Vagina (tissue), 2 donors: ENCODE results near the gene SEMG1. TPM values are rescaled to one million over a fixed set of nuclear protein-coding genes. Genes with fewer than 3 reads are reported as not detected.

ENCODE experiments used
- DNase-seq, 2 donors: peaks; one replicate each; pipeline ENCODE4 v3.0.0-alpha.2; 2017; ENCODE audit errors: extremely low spot score in 2 of 2
- H3K27ac ChIP-seq: fragments of 200-600 bp; sonication (generic); one replicate; pipeline ENCODE4 v1.5.1; 2019
- H3K27me3 ChIP-seq: fragments of 200-600 bp; sonication (generic); one replicate; pipeline ENCODE4 v1.5.1; 2019
- H3K36me3 ChIP-seq, 2 donors: fragments of 200-600 bp; sonication (generic); one replicate each; pipeline ENCODE4 v1.5.1; 2017 to 2019
- H3K4me1 ChIP-seq: fragments of 200-600 bp; sonication (generic); one replicate; pipeline ENCODE4 v1.5.1; 2019
- H3K4me3 ChIP-seq, 2 donors: fragments of 200-600 bp; sonication (generic); 1 replicate in 1 of 2; 2 replicates in 1 of 2; pipeline ENCODE4 v1.5.1; 2016 to 2019
- H3K9me3 ChIP-seq: fragments of 200-600 bp; sonication (generic); one replicate; pipeline ENCODE4 v1.5.1; 2019
- POLR2A ChIP-seq, 2 donors: fragments of 450-650 bp; IDR thresholded peaks; one replicate each; pipeline ENCODE4 v1.6.1; 2017; ENCODE audit warnings: antibody characterized with exemption in 2 of 2, mild to moderate bottlenecking in 2 of 2, moderate library complexity in 2 of 2
- POLR2AphosphoS5 ChIP-seq, 2 donors: sonication (generic); formaldehyde crosslinking; IDR thresholded peaks; one replicate each; pipeline ENCODE4 v1.9.0; 2017; ENCODE audit warnings: antibody characterized with exemption in 2 of 2, mild to moderate bottlenecking in 2 of 2, low read depth in 1 of 2; ENCODE audit not compliant: insufficient read depth in 1 of 2
- intact Hi-C: fragments of 100-400 bp; cut with DNase I; formaldehyde crosslinking; loops from one replicate; pipeline ENCODE4 v1.15.1; 2023
- total RNA-seq: library from RNA; depleted of rRNA; stranded (reverse); fragments of >200 nt; gene quantifications from one replicate; pipeline ENCODE4 v1.2.3, GENCODE V29; 2016
- TF ChIP-seq, protein P1 (sequence below), 3 experiments: fragments of 450-650 bp in 2 of 3; fragments of 200-600 bp in 1 of 3; sonication (generic) in 1 of 3; IDR thresholded peaks; one replicate each; pipeline ENCODE4 v1.5.1; 2017 to 2019; ENCODE audit warnings: antibody characterized with exemption in 3 of 3, mild to moderate bottlenecking in 2 of 3, moderate library complexity in 2 of 3

SEMG1 gene
- total RNA-seq, 1 donor from 2014 or later = not detected

DNA sequence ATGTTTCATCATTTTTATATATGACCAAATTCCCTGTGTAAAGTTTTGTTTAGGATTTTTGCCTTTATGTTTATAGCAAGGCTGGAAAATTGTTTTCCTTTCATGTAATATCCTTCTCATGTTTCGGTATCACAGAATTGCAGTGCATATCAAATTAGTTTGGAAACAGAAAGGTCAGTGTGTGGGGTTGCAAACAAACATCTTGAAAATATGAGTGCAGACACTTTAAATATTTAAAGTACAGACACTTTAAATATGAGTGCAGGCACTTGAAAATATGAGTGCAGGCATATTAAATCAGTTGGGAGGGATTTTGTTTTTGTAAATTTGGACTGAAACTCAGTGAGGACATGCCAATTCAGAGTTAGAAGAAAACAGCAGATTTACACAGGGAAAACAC is 41.0 kb downstream of the SEMG1 start:
- intact Hi-C loops = no loop called here
- Histone ChIP-seq H3K27me3 (no peaks in the 10 kb centered on the region), H3K27ac (no peak overlapping the region), H3K4me3 (no peak overlapping the region), H3K9me3 (no peaks in the 10 kb centered on the region), H3K4me1 (no peaks in the 10 kb centered on the region), H3K36me3 (no peaks in the 10 kb centered on the region)
- TF ChIP-seq POLR2AphosphoS5 (IDR thresholded peaks at IDR 0.05; ENCODE audit: insufficient read depth in 1 of 2, low read depth in 1 of 2) = no peak
- no peak for TF ChIP-seq POLR2A (IDR thresholded peaks at IDR 0.05)
- TF ChIP-seq, protein P1, sequence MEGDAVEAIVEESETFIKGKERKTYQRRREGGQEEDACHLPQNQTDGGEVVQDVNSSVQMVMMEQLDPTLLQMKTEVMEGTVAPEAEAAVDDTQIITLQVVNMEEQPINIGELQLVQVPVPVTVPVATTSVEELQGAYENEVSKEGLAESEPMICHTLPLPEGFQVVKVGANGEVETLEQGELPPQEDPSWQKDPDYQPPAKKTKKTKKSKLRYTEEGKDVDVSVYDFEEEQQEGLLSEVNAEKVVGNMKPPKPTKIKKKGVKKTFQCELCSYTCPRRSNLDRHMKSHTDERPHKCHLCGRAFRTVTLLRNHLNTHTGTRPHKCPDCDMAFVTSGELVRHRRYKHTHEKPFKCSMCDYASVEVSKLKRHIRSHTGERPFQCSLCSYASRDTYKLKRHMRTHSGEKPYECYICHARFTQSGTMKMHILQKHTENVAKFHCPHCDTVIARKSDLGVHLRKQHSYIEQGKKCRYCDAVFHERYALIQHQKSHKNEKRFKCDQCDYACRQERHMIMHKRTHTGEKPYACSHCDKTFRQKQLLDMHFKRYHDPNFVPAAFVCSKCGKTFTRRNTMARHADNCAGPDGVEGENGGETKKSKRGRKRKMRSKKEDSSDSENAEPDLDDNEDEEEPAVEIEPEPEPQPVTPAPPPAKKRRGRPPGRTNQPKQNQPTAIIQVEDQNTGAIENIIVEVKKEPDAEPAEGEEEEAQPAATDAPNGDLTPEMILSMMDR (IDR thresholded peaks at IDR 0.05) = no peak
- DNase-seq = no peak

DNA sequence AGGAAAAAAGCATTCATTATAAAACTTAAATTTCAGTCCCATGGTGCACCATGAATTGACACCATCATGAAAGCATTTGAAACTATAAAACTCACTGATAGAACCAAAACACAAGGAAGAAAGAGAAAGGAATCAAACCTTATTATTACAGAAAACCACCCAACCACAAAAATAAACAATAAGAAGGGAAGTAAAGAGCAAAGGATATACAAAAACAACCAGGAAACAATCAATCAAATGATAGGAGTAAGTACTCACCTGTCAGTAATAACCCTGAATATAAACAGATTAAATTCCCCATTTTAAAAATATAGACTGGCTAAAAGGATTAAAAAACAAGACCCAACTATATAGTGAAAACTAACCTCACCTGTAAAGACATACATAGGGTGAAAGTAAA is 41.8 kb downstream of the SEMG1 start:
- no peaks in the 10 kb centered on the region for H3K27me3 ChIP-seq
- intact Hi-C loops = no loop called here
- no peak overlapping the region for H3K4me3 ChIP-seq
- H3K4me1 ChIP-seq = no peaks in the 10 kb centered on the region
- no peaks in the 10 kb centered on the region for H3K36me3 ChIP-seq
- no peak overlapping the region for H3K27ac ChIP-seq
- no peak for DNase-seq
- no peaks in the 10 kb centered on the region for H3K9me3 ChIP-seq
- TF ChIP-seq, protein P1 (IDR thresholded peaks at IDR 0.05) = no peak

DNA sequence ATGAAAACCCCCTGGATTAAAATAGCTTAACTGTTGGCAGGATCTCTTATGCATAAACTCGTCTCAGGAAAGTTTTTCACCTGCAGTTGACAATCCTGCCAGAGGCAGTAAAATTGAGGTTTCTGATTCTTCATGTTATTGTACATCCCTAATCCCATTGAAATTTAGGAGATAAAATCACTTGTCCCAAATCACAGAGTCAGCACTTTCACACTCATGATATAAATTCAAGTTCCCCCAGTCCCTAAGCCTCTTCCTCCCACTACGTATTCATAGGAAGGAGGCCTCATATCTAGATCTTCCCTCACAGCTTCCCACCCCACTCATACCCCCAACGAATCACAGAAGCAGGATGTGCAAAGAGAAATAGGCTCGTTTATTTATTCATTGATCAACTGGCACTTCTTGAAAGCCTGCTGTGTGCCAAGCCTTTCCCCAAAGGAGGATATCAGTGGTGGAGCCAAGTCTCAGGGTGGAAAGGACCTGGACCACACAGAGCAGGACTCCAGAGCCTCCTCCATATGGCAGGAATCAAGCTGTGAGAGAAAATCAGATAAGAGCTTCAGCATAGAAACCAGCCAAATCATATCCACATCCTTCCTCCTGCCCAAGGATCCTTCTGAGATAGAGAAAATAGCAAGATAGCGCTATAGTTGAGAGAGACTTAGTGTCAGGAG is 45.2 kb downstream of the SEMG1 start:
- peaks cover 18% of the 10 kb centered on the region for H3K4me1 ChIP-seq
- H3K27ac ChIP-seq = no peak overlapping the region
- intact Hi-C loops = no loop called here
- no peak overlapping the region for H3K4me3 ChIP-seq
- no peaks in the 10 kb centered on the region for H3K9me3 ChIP-seq
- no peak for DNase-seq
- H3K36me3 ChIP-seq = no peaks in the 10 kb centered on the region
- TF ChIP-seq POLR2A (IDR thresholded peaks at IDR 0.05) (no peak), POLR2AphosphoS5 (IDR thresholded peaks at IDR 0.05; ENCODE audit: insufficient read depth in 1 of 2, low read depth in 1 of 2) (no peak)
- TF ChIP-seq, protein P1 (IDR thresholded peaks at IDR 0.05) = no peak
- H3K27me3 ChIP-seq = no peaks in the 10 kb centered on the region

DNA sequence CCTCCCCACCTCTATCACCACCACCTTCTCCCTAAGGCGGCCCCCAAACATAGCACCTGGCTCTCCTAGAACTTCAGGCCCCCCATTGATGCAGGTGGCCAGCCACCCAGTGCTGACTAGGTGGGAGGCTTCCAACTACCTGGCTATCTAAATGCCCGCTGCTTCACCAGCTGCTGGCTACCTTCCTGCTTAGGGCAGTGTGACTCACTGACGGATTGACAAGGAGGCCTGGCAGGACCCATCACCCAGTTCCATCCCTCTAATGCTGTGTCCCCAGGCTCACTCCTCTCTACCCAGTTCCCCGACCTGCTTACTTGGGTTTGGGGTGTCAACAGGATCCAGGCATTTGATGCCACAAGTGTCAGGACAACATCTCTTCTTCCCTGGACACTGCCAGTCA is 46.4 kb downstream of the SEMG1 start:
- no peaks in the 10 kb centered on the region for H3K9me3 ChIP-seq
- no peaks in the 10 kb centered on the region for H3K36me3 ChIP-seq
- intact Hi-C loops = no loop called here
- no peak for TF ChIP-seq POLR2A (IDR thresholded peaks at IDR 0.05)
- no peak for TF ChIP-seq POLR2AphosphoS5 (IDR thresholded peaks at IDR 0.05; ENCODE audit: insufficient read depth in 1 of 2, low read depth in 1 of 2)
- TF ChIP-seq, protein P1 (IDR thresholded peaks at IDR 0.05) = no peak
- DNase-seq = no peak
- no peak overlapping the region for H3K27ac ChIP-seq
- peaks cover 18% of the 10 kb centered on the region for H3K4me1 ChIP-seq
- H3K4me3 ChIP-seq = peak overlapping the region in 1 of 2 donors; percentile 25
- no peaks in the 10 kb centered on the region for H3K27me3 ChIP-seq

DNA sequence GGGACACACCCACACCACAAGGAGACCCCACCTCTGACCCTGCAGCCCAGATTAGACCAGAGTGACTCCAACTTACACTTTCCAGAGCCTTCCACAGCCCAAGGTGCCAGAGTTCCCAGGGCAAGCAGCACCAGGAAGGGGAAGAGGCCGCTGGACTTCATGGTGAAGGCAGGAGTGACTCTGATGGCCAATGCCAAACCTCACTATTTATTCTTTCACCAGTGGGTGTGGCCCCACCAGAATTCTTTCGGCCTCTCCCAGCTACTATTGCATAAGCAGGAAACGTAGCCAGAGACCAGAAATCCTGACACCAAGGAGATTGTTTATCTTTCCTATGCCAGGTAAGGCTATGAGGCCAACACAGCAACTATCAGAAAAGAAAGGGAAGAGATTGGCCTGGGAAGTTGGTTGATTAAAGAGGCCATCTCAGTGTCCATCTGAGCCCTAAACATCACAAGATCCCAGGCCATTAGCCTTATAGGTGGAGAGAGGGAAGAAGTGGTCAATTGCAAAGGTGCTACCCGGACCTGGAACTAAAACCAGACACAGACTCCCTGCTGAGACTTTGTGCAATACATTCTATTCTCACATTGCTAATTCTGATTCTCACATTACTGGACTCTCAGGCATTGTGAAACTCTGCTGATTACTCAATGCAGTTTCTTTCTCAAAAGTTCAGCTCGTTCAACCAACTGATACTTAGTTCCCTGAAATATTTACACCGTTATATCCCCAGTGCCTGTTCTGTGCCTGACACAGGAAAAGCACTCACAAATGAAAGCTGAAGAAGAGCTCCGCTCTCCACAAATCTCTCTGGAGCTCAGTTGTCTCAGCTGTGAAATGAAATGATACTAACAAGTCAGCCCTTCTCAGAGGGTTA is 47.8 kb downstream of the SEMG1 start, which contains the start of gene SLPI:
TSS of gene SLPI (minus strand) at position 182 of the 880 bp plus-strand sequence. CDS start at position 161, 21 bp downstream.
- Histone ChIP-seq H3K27ac (peak within 1 kb of the TSS; percentile 37), H3K27me3 (no peaks in the 10 kb centered on the region), H3K4me1 (peaks cover 18% of the 10 kb centered on the region), H3K4me3 (peak within 1 kb of the TSS in 1 of 2 donors; percentile 25), H3K36me3 (no peaks in the 10 kb centered on the region), H3K9me3 (no peaks in the 10 kb centered on the region)
- TF ChIP-seq, protein P1 (IDR thresholded peaks at IDR 0.05) = no peak
- TF ChIP-seq POLR2AphosphoS5 (IDR thresholded peaks at IDR 0.05; ENCODE audit: insufficient read depth in 1 of 2, low read depth in 1 of 2) = peak in 1 of 2 donors; percentile 41
- peak in 1 of 2 donors; percentile 62 for DNase-seq
- intact Hi-C loops = no loop called here
